Naive thymus-derived CD4-positive, alpha-beta T cell (primary cell): ENCODE data around the gene SCYL2. TPM values are rescaled to one million over a fixed set of nuclear protein-coding genes. Genes with fewer than 3 reads are reported as not detected.

Experiments used
- ATAC-seq: fragments of 150-1000 bp; cut with Tn5 transposase; 2 replicates; pipeline ENCODE4 v1.10.0; 2021; ENCODE audit warnings: mild to moderate bottlenecking, moderate library complexity
- CTCF ChIA-PET: fragments of 350-600 bp; sonication (Branson Sonifier 250); formaldehyde crosslinking; loops from one replicate; lab custom pipeline; 2021; ENCODE audit warnings: antibody characterized with exemption; lab: Charles Lee
- POLR2A ChIA-PET: fragments of 350-600 bp; sonication (Branson Sonifier 250); formaldehyde crosslinking; loops from one replicate; lab custom pipeline; 2021; ENCODE audit warnings: antibody characterized with exemption, inconsistent platforms; lab: Charles Lee
- DNase-seq, 9 donors: peaks; one replicate each; pipeline versions ENCODE4 v3.0.0 to v3.0.0-alpha.2; 2020 to 2022; ENCODE audit warnings: mixed read lengths in 1 of 9
- H3K27ac ChIP-seq: one replicate; pipeline ENCODE4 v1.7.0; 2013; ENCODE audit warnings: mild to moderate bottlenecking, low read depth, low read length, moderate library complexity
- H3K27me3 ChIP-seq, 2 donors: one replicate each; pipeline ENCODE4 v1.7.0; 2013; ENCODE audit warnings: low read length in 2 of 2, mild to moderate bottlenecking in 2 of 2, moderate library complexity in 2 of 2; ENCODE audit not compliant: control insufficient read depth in 2 of 2, insufficient read depth in 2 of 2
- H3K36me3 ChIP-seq, 3 experiments: 1 replicate in 2 of 3; 2 replicates in 1 of 3; pipeline ENCODE4 v1.7.0; 2013; ENCODE audit warnings: low read length in 3 of 3, mild to moderate bottlenecking in 3 of 3, moderate library complexity in 1 of 3; ENCODE audit not compliant: insufficient read depth in 3 of 3, control insufficient read depth in 2 of 3
- H3K4me1 ChIP-seq, 2 donors: one replicate each; pipeline ENCODE4 v1.7.0; 2013; ENCODE audit warnings: low read length in 2 of 2, mild to moderate bottlenecking in 2 of 2, moderate library complexity in 1 of 2; ENCODE audit not compliant: control insufficient read depth in 2 of 2, insufficient read depth in 2 of 2
- H3K4me3 ChIP-seq: 2 replicates; pipeline ENCODE4 v1.7.0; 2013; ENCODE audit warnings: mild to moderate bottlenecking, low read length
- H3K9me3 ChIP-seq, 3 experiments: 1 replicate in 2 of 3; 2 replicates in 1 of 3; pipeline ENCODE4 v1.7.0; 2013; ENCODE audit warnings: low read length in 3 of 3; ENCODE audit not compliant: control insufficient read depth in 2 of 3
- H3K27ac Mint-ChIP-seq, 9 donors: one replicate each; pipeline ENCODE4 v1.8.0; 2020 to 2022; ENCODE audit warnings: mixed read lengths in 9 of 9, mild to moderate bottlenecking in 8 of 9, moderate library complexity in 5 of 9, inconsistent platforms in 2 of 9
- H3K27me3 Mint-ChIP-seq, 5 donors: one replicate each; pipeline ENCODE4 v1.8.0; 2021 to 2022; ENCODE audit warnings: mixed read lengths in 5 of 5, mild to moderate bottlenecking in 1 of 5
- H3K36me3 Mint-ChIP-seq, 5 donors: one replicate each; pipeline ENCODE4 v1.8.0; 2020 to 2022; ENCODE audit warnings: mixed read lengths in 5 of 5, mild to moderate bottlenecking in 3 of 5, inconsistent platforms in 1 of 5
- H3K4me1 Mint-ChIP-seq, 7 donors: one replicate each; pipeline ENCODE4 v1.8.0; 2020 to 2022; ENCODE audit warnings: mixed read lengths in 7 of 7, mild to moderate bottlenecking in 3 of 7, inconsistent platforms in 1 of 7
- H3K4me3 Mint-ChIP-seq, 10 donors: one replicate each; pipeline ENCODE4 v1.8.0; 2020 to 2022; ENCODE audit warnings: mild to moderate bottlenecking in 10 of 10, mixed read lengths in 10 of 10, moderate library complexity in 6 of 10, inconsistent platforms in 2 of 10
- H3K9me3 Mint-ChIP-seq, 11 donors: one replicate each; pipeline ENCODE4 v1.8.0; 2020 to 2022; ENCODE audit warnings: mixed read lengths in 11 of 11, mild to moderate bottlenecking in 4 of 11, inconsistent platforms in 1 of 11, moderate library complexity in 1 of 11
- intact Hi-C, 2 donors: fragments of 100-400 bp; cut with micrococcal nuclease; formaldehyde crosslinking; loops; one replicate each; pipeline ENCODE4 v1.15.1; 2023
- polyA plus RNA-seq, 2 donors: library from polyadenylated mRNA; unstranded; fragments of 300-500 nt; fragmentation: Illumina TruSeq; gene quantifications; one replicate each; pipeline ENCODE4 v1.2.3, GENCODE V29; 2021
- total RNA-seq, 6 experiments: library from RNA in 5 of 6; stranded (reverse) in 5 of 6; gene quantifications; 1 replicate in 5 of 6; 2 replicates in 1 of 6; pipeline ENCODE4 v1.2.3 and lab custom pipeline; 2021 to 2026

The SCYL2 gene
- total and polyA plus RNA-seq, 7 experiments from 2014 or later = 18.9 to 49.4 (median 36.4) TPM

DNA sequence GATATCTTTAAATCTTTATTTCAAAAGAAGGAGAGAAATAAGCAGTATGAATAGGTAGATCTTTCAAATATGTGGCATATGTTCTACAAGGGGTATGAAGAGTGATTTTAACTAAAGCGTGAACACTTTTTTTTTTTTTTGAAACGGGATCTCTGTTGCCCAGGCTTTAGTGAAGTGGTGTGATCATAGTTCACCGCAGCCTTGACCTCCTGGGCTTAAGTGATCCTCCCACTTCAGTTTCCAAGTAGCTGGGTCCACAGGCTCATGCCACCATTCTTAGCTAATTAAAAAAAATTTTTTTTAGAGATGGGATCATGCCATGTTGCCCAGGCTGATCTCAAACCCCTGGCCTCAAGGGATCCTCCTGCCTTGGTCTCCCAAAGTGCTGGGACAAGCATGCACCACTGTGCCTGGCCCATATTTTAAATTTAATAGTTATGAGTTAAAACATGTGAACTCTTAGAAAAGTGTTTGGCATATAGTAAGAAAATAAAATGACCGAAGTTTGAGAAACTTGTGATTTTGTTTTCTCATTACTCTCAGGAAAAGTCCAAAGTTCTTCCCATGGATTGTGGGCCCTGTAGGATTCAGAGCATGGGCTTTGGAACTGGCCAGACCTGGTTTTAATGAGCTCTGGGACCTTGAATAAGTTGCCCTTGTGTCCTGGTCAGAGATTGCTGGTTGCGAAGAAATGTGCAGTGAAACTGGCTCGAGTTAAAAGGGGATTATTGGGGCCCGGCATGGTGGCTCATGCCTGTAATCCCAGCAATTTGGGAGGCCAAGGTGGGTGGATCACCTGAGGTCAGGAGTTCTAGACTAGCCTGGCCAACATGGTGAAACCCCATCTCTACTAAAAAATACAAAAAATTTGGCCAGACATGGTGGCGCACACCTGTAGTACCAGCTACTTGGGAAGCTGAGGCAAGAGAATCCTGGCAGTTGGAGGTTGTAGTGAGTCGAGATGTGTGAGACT, 116.9 kb downstream of the SCYL2 start:
- no peak overlapping the region for H3K4me3 Mint-ChIP-seq
- intact Hi-C loops = no loop called here
- CTCF ChIA-PET = no interaction called here
- Histone ChIP-seq H3K4me3 (no peak overlapping the region), H3K4me1 (no peaks in the 10 kb centered on the region), H3K27ac (no peak overlapping the region), H3K27me3 (no peaks in the 10 kb centered on the region), H3K36me3 (no peaks in the 10 kb centered on the region), H3K9me3 (no peaks in the 10 kb centered on the region)
- H3K9me3 Mint-ChIP-seq = peaks cover 0 to 1% (median 0%) of the 10 kb centered on the region in 11 donors
- H3K27me3 Mint-ChIP-seq = peaks cover 0 to 10% (median 6%) of the 10 kb centered on the region in 5 donors
- POLR2A ChIA-PET = no interaction called here
- ATAC-seq (no peak), DNase-seq (no peak)
- H3K27ac Mint-ChIP-seq = no peak overlapping the region
- H3K4me1 Mint-ChIP-seq = no peaks in the 10 kb centered on the region
- H3K36me3 Mint-ChIP-seq = no peaks in the 10 kb centered on the region

DNA sequence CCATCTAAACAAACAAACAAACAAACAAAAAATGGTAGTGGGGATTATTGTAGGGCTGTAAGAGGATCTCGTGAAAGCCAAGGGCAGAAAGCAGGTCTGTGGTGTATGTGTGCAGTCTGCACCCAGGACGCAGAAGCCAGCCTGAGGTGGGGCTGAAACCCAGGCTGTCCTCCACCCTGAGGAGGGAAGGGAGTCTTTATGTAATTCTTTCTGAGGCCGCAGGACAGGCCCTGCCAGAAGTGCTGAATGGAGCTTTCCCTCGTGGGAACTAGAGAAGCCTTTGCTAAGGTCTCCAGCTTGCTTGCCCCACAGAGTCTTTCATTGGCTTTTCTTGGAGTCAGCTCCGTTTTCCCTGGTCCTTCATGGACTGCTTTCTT, 117.6 kb downstream of the SCYL2 start:
- Mint-ChIP-seq H3K27me3 (peaks cover 0 to 16% (median 6%) of the 10 kb centered on the region in 5 donors), H3K4me1 (no peaks in the 10 kb centered on the region), H3K27ac (no peak overlapping the region), H3K36me3 (no peaks in the 10 kb centered on the region), H3K9me3 (peaks cover 0 to 1% (median 0%) of the 10 kb centered on the region in 11 donors), H3K4me3 (no peak overlapping the region)
- no peaks in the 10 kb centered on the region for H3K9me3 ChIP-seq
- H3K4me3 ChIP-seq = no peak overlapping the region
- H3K36me3 ChIP-seq = no peaks in the 10 kb centered on the region
- no peak for ATAC-seq
- intact Hi-C loops = no loop called here
- no peaks in the 10 kb centered on the region for H3K4me1 ChIP-seq
- ChIA-PET CTCF (no interaction called here), POLR2A (no interaction called here)
- no peak overlapping the region for H3K27ac ChIP-seq
- DNase-seq = no peak
- no peaks in the 10 kb centered on the region for H3K27me3 ChIP-seq

DNA sequence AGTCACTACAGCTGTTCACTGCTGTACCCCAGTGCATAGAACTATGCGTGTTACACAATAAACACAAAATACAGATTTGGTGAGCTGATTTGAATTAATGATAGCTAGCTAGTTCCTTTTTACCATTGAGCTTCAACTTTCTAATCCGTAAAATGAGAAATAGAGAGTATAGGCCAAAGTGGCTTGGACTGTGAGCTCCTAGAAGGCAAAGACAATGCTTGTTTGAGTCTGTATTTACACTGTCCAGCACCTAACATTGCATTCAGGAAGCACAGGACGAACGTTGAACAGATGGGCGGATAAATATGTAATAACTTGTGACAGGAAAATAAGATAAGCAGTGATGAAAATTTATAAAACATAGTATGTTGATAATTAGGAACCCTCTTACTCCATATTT, 121.4 kb downstream of the SCYL2 start:
- Histone ChIP-seq H3K36me3 (no peaks in the 10 kb centered on the region), H3K4me3 (no peak overlapping the region), H3K27ac (no peak overlapping the region), H3K4me1 (no peaks in the 10 kb centered on the region), H3K9me3 (no peaks in the 10 kb centered on the region), H3K27me3 (no peaks in the 10 kb centered on the region)
- CTCF ChIA-PET = no interaction called here
- no peak for DNase-seq
- Mint-ChIP-seq H3K27me3 (peaks cover 0 to 18% (median 11%) of the 10 kb centered on the region in 5 donors), H3K36me3 (no peaks in the 10 kb centered on the region), H3K4me1 (no peaks in the 10 kb centered on the region), H3K4me3 (no peak overlapping the region), H3K9me3 (no peaks in the 10 kb centered on the region), H3K27ac (no peak overlapping the region)
- intact Hi-C loops = no loop called here
- no peak for ATAC-seq
- POLR2A ChIA-PET = no interaction called here

Other genes starting within 250 kb of the SCYL2 start
- 10 to 100 TPM; 13.1 to 28.9 (median 18.0) TPM for gene BLTP3B, start 124.3 kb upstream of the SCYL2 start, total RNA-seq
- 10 to 100 TPM; 12.7 to 13.5 TPM for gene BLTP3B, start 124.3 kb upstream of the SCYL2 start, polyA plus RNA-seq
- 10 to 100 TPM; 24.1 to 46.8 (median 34.6) TPM for gene ACTR6, start 66.4 kb upstream of the SCYL2 start, total RNA-seq
- gene ACTR6, start 66.4 kb upstream of the SCYL2 start, polyA plus RNA-seq = 10 to 100 TPM; 40.2 to 43.4 TPM
- 1 to 10 TPM in 2 of 5 experiments, under 1 TPM in 3; 0.74 to 1.3 (median 0.92) TPM for gene DEPDC4, start 98 bp upstream of the SCYL2 start, total RNA-seq
- under 1 TPM; 0.64 to 0.87 TPM for gene DEPDC4, start 98 bp upstream of the SCYL2 start, polyA plus RNA-seq
- gene SLC17A8, start 89.9 kb downstream of the SCYL2 start, total RNA-seq = not detected
- not detected for gene SLC17A8, start 89.9 kb downstream of the SCYL2 start, polyA plus RNA-seq
- gene NR1H4, start 206.7 kb downstream of the SCYL2 start, total RNA-seq = not detected
- not detected for gene NR1H4, start 206.7 kb downstream of the SCYL2 start, polyA plus RNA-seq